HUES64 (cell line): ENCODE measurements around the gene AK9.

Experiments used
- H3K27ac ChIP-seq: 2 replicates; pipeline ENCODE4 v1.7.0; 2013; ENCODE audit warnings: low read depth, low read length, inconsistent platforms
- H3K27me3 ChIP-seq: 2 replicates; pipeline ENCODE4 v1.6.1; 2013; ENCODE audit warnings: mild to moderate bottlenecking, low read length; ENCODE audit not compliant: insufficient read depth
- H3K36me3 ChIP-seq: 2 replicates; pipeline ENCODE4 v1.6.1; 2013; ENCODE audit warnings: mild to moderate bottlenecking, low read length; ENCODE audit not compliant: insufficient read depth
- H3K4me1 ChIP-seq: 2 replicates; pipeline ENCODE4 v1.6.1; 2013; ENCODE audit warnings: mild to moderate bottlenecking, low read length, moderate library complexity; ENCODE audit not compliant: insufficient read depth
- H3K4me3 ChIP-seq: 2 replicates; pipeline ENCODE4 v1.5.1; 2013; ENCODE audit warnings: mild to moderate bottlenecking, low read length, moderate library complexity
- H3K9ac ChIP-seq: 2 replicates; pipeline ENCODE4 v1.6.1; 2013; ENCODE audit warnings: mild to moderate bottlenecking, low read depth, low read length
- H3K9me3 ChIP-seq: 2 replicates; pipeline ENCODE4 v1.6.1; 2013; ENCODE audit warnings: low read depth, low read length; ENCODE audit not compliant: insufficient read depth
- WGBS: fragments of 150-250, 120-280 bp; methylation state at CpG from one replicate; pipeline ENCODE4 v1.1.7; 2013; ENCODE audit warnings: missing lambda C conversion rate; 5-methylcytosine and 5-hydroxymethylcytosine counted together

The AK9 gene

DNA sequence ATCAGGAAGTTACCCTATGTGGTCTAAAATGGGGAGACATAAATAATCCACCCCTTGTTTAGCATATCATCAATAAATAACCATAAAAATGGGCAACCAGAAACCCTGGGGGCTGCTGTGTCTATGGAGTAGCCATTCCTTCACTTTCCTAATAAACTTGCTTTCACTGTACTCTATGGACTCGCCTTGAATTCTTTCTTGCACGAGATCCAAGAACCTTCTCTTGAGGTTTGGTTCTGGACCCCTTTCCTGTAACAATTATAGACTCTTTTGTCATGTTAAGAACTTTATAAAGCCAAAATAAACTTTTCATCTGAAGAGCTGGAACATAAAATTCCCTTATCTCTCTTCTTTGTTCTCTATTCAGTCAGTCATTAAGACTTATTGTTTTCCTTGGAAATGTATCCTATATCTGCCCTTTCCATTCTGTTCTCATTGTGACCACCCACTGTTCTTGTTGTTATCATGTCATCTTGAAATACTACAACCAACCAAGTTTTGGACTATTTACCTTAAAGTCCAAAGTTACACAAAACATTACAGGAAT lies 178.7 kb downstream of the AK9 start:
- Histone ChIP-seq H3K27ac (peak overlapping the region; percentile 46; the same call in 1 of the 2 replicates), H3K9ac (no peak overlapping the region), H3K9me3 (peaks cover 30% of the 10 kb centered on the region), H3K4me1 (peaks cover 37% of the 10 kb centered on the region), H3K27me3 (no peaks in the 10 kb centered on the region), H3K4me3 (no peak overlapping the region), H3K36me3 (no peaks in the 10 kb centered on the region)
- WGBS: 96% methylated on average over 2 of the region's 2 CpGs

- H3K27ac ChIP-seq: no peak overlapping the region
- H3K4me3 ChIP-seq: no peak overlapping the region
Observed at GRCh38 chr6:109511832-109512231, 179.2 kb downstream of the AK9 start.

DNA sequence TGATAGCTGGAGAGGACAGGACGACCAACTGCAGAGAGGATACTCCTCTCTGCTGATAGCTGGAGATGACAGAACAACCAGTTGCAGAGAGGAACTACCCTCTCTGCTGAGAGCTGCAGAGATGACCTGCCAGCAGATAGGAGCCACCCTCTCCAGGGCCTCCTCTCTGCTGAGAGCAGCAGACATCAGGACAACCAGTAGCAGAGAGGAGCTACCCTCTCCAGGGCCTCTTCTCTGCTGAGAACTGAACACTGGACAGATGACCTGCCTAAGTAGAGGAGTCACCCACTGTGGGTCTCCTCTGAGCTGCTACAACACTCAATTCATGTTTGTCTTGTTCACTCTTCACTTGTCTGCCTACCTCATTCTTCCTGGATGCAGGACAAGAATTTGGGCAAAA lies 180.6 kb downstream of the AK9 start:
- WGBS: 89% methylated on average over 1 of the region's 1 CpG

More at GRCh38 chr6:109511832-109512231, 179.2 kb downstream of the AK9 start:
- Histone ChIP-seq H3K9ac (no peak overlapping the region), H3K27me3 (no peaks in the 10 kb centered on the region), H3K4me1 (peaks cover 42% of the 10 kb centered on the region), H3K9me3 (peaks cover 30% of the 10 kb centered on the region), H3K36me3 (no peaks in the 10 kb centered on the region)
- 86% methylated on average over 2 of the region's 2 CpGs for WGBS

DNA sequence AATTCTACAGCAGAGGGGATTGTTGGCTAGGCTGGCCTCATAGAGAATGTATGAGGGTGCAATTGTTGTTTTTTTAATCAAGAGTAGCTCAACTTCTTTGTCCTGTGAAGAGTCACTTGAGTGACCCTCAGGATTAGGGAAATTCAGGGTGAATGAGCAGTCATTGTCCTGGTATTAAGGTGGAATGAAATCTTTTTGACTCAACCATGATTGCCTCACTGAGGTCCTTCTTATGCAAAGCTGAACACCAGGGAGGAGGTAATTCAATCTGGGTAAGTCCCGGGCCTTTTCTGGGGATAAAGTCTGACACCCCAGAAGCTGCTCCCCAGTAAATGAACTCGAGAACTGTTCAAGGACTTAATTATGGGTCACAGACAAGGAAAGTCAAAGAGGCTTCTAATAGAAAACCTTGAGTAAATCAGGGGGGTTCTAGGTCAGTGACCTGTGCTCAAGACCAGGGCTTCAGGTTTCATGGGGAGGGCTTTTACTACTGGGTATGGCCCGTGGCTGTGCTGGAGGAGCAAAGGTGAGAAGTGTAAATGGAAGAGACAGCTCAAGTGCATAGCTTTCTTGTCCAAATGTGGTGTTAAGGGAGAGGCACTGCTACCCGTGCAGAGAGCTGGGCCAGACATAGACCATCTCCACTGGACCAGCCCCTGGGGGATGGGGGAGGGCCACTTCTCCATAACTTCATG lies 182.7 kb downstream of the AK9 start:
- no peaks in the 10 kb centered on the region for H3K36me3 ChIP-seq

More for the DNA sequence above, 180.6 kb downstream of the AK9 start:
- Histone ChIP-seq H3K4me3 (no peak overlapping the region), H3K9ac (no peak overlapping the region), H3K9me3 (peaks cover 30% of the 10 kb centered on the region), H3K27ac (no peak overlapping the region), H3K4me1 (peaks cover 43% of the 10 kb centered on the region), H3K27me3 (no peaks in the 10 kb centered on the region), H3K36me3 (no peaks in the 10 kb centered on the region)

GRCh38 chr6:109507490-109508072 lies 183.4 kb downstream of the AK9 start:
- Histone ChIP-seq H3K9me3 (peaks cover 30% of the 10 kb centered on the region), H3K27ac (peak overlapping the region; percentile 85; the same call in 1 of the 2 replicates), H3K4me3 (no peak overlapping the region), H3K27me3 (no peaks in the 10 kb centered on the region), H3K36me3 (no peaks in the 10 kb centered on the region), H3K4me1 (peaks cover 20% of the 10 kb centered on the region), H3K9ac (no peak overlapping the region)
- WGBS: 88% methylated on average over 4 of the region's 4 CpGs

More for the DNA sequence above, 182.7 kb downstream of the AK9 start:
- H3K4me3 ChIP-seq: no peak overlapping the region
- H3K9me3 ChIP-seq: peaks cover 30% of the 10 kb centered on the region
- 46% methylated on average over 4 of the region's 4 CpGs for WGBS
- peaks cover 24% of the 10 kb centered on the region for H3K4me1 ChIP-seq
- peak overlapping the region; percentile 85; the same call in 1 of the 2 replicates for H3K27ac ChIP-seq
- H3K27me3 ChIP-seq: no peaks in the 10 kb centered on the region
- no peak overlapping the region for H3K9ac ChIP-seq

- H3K36me3 ChIP-seq: no peaks in the 10 kb centered on the region
- H3K9ac ChIP-seq: no peak overlapping the region
- WGBS: 84% methylated on average over 2 of the region's 2 CpGs
- peaks cover 20% of the 10 kb centered on the region for H3K4me1 ChIP-seq
- H3K27me3 ChIP-seq: no peaks in the 10 kb centered on the region
- H3K9me3 ChIP-seq: peaks cover 30% of the 10 kb centered on the region
- H3K4me3 ChIP-seq: no peak overlapping the region
- peak overlapping the region; percentile 85; the same call in 1 of the 2 replicates for H3K27ac ChIP-seq
Observed at GRCh38 chr6:109506841-109507240, 184.2 kb downstream of the AK9 start.

- WGBS: 100% methylated on average over 2 of the region's 2 CpGs
- Histone ChIP-seq H3K4me1 (peaks cover 20% of the 10 kb centered on the region), H3K4me3 (no peak overlapping the region), H3K9ac (no peak overlapping the region), H3K27ac (no peak overlapping the region), H3K27me3 (no peaks in the 10 kb centered on the region), H3K9me3 (peaks cover 26% of the 10 kb centered on the region), H3K36me3 (no peaks in the 10 kb centered on the region)
Observed at GRCh38 chr6:109506314-109506713, 184.7 kb downstream of the AK9 start.

GRCh38 chr6:109503327-109504224 lies 187.4 kb downstream of the AK9 start:
- Histone ChIP-seq H3K27ac (no peak overlapping the region), H3K9ac (no peak overlapping the region)

DNA sequence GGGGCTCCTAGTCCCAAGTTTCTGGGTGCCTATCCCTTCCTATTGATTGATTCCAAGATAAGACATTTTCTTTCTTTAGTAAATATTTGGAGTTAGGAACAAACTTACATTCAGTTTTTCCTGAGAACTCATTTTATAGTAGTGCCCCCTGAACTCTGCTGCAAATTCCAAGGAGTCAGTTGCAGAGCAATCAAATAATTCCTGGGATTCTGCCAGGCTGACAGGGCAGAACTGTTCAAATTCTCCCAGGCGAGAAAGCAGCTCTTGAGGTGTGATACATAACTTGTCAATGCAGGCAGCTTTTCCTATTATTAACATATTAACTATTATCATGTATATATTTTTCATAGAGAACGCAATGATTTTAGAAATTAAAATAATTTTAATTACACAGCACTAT lies 192.1 kb downstream of the AK9 start:
- H3K9me3 ChIP-seq: no peaks in the 10 kb centered on the region
- no peak overlapping the region for H3K27ac ChIP-seq
- WGBS: 93% methylated on average over 1 of the region's 2 CpGs
- H3K9ac ChIP-seq: no peak overlapping the region
- no peaks in the 10 kb centered on the region for H3K27me3 ChIP-seq
- H3K36me3 ChIP-seq: no peaks in the 10 kb centered on the region
- H3K4me3 ChIP-seq: no peak overlapping the region
- peaks cover 22% of the 10 kb centered on the region for H3K4me1 ChIP-seq

More at GRCh38 chr6:109503327-109504224, 187.4 kb downstream of the AK9 start:
- Histone ChIP-seq H3K36me3 (no peaks in the 10 kb centered on the region), H3K4me3 (no peak overlapping the region), H3K9me3 (peaks cover under 1% of the 10 kb centered on the region; the same call in 1 of the 2 replicates), H3K27me3 (no peaks in the 10 kb centered on the region), H3K4me1 (peaks cover 19% of the 10 kb centered on the region)
- 88% methylated on average over 10 of the region's 10 CpGs for WGBS

DNA sequence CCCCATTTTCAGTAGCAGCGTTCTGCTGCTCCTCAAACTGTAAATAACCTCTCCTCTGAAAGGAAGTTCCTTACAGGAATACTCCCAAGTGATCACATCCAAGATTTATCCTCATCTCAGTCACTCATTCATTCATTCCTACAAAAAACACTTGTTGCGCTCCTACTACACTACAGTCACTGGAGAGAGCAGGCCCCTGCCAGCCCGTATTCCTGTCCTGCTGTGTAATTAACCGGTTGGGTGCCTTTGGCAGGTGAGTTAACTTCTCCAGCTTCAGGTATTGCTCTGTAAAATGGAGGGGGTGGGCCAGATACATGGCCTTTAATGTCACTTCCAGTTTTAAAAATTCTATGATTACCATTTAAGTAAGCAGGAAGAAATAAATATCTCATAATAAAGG lies 192.9 kb downstream of the AK9 start:
- Histone ChIP-seq H3K27ac (no peak overlapping the region), H3K4me3 (no peak overlapping the region), H3K9me3 (no peaks in the 10 kb centered on the region), H3K9ac (no peak overlapping the region), H3K27me3 (no peaks in the 10 kb centered on the region), H3K36me3 (no peaks in the 10 kb centered on the region), H3K4me1 (peaks cover 29% of the 10 kb centered on the region)
- whole genome bisulfite sequencing: 71% methylated on average over 4 of the region's 4 CpGs
